ENCODE results near the gene AHI1.

AHI1 gene

GRCh38 chr6:135497412-135498184 lies at the start of gene AHI1 (continued):
- TF ChIP-seq, protein P1, sequence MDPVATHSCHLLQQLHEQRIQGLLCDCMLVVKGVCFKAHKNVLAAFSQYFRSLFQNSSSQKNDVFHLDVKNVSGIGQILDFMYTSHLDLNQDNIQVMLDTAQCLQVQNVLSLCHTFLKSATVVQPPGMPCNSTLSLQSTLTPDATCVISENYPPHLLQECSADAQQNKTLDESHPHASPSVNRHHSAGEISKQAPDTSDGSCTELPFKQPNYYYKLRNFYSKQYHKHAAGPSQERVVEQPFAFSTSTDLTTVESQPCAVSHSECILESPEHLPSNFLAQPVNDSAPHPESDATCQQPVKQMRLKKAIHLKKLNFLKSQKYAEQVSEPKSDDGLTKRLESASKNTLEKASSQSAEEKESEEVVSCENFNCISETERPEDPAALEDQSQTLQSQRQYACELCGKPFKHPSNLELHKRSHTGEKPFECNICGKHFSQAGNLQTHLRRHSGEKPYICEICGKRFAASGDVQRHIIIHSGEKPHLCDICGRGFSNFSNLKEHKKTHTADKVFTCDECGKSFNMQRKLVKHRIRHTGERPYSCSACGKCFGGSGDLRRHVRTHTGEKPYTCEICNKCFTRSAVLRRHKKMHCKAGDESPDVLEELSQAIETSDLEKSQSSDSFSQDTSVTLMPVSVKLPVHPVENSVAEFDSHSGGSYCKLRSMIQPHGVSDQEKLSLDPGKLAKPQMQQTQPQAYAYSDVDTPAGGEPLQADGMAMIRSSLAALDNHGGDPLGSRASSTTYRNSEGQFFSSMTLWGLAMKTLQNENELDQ (tag by site-specific recombination; IDR thresholded peaks at IDR 0.05; ENCODE audit: low read depth): no peak
- TF ChIP-seq ZNF768 (tag by site-specific recombination; IDR thresholded peaks at IDR 0.05) (no peak), ZNF404 (tag by site-specific recombination; IDR thresholded peaks at IDR 0.05) (no peak), ZNF391 (tag by site-specific recombination; IDR thresholded peaks at IDR 0.05; ENCODE audit: borderline replicate concordance, low read depth) (no peak), ZNF558 (tag by site-specific recombination; IDR thresholded peaks at IDR 0.05) (no peak), ZNF37A (tag by site-specific recombination; IDR thresholded peaks at IDR 0.05) (no peak), HOXC10 (CRISPR knock-in tag; IDR thresholded peaks at IDR 0.05) (no peak), ZNF2 (tag by site-specific recombination; IDR thresholded peaks at IDR 0.05) (peak; percentile 88), ZNF596 (tag by site-specific recombination; IDR thresholded peaks at IDR 0.05) (no peak), ZFP3 (tag by site-specific recombination; IDR thresholded peaks at IDR 0.05; ENCODE audit: low read depth) (no peak), ZNF423 (tag by site-specific recombination; IDR thresholded peaks at IDR 0.05) (peak; percentile 67; the same call in 1 of the 2 replicates), WT1 (tag by site-specific recombination; IDR thresholded peaks at IDR 0.05) (peak; percentile 51), ZNF354C (tag by site-specific recombination; IDR thresholded peaks at IDR 0.05; ENCODE audit: borderline replicate concordance, low read depth) (no peak), SCRT1 (tag by site-specific recombination; IDR thresholded peaks at IDR 0.05; ENCODE audit: borderline replicate concordance) (no peak), ZNF555 (tag by site-specific recombination; conservative IDR thresholded peaks at IDR 0.05) (no peak), SETDB1 (IDR thresholded peaks at IDR 0.05; ENCODE audit: insufficient read length, low read length) (no peak), KLF7 (tag by site-specific recombination; IDR thresholded peaks at IDR 0.05; ENCODE audit: borderline replicate concordance) (no peak), ZNF658 (tag by site-specific recombination; IDR thresholded peaks at IDR 0.05) (no peak), YY1 (tag by site-specific recombination; IDR thresholded peaks at IDR 0.05) (no peak; the same call in 1 of the 2 replicates), ZNF280C (tag by site-specific recombination; IDR thresholded peaks at IDR 0.05) (no peak), ZNF549 (tag by site-specific recombination; IDR thresholded peaks at IDR 0.05) (no peak), MEIS1 (CRISPR knock-in tag; IDR thresholded peaks at IDR 0.05; ENCODE audit: borderline replicate concordance) (no peak), PRDM4 (tag by site-specific recombination; IDR thresholded peaks at IDR 0.05) (peak; percentile 56; the same call in 1 of the 2 replicates)
- TF ChIP-seq, protein P2, sequence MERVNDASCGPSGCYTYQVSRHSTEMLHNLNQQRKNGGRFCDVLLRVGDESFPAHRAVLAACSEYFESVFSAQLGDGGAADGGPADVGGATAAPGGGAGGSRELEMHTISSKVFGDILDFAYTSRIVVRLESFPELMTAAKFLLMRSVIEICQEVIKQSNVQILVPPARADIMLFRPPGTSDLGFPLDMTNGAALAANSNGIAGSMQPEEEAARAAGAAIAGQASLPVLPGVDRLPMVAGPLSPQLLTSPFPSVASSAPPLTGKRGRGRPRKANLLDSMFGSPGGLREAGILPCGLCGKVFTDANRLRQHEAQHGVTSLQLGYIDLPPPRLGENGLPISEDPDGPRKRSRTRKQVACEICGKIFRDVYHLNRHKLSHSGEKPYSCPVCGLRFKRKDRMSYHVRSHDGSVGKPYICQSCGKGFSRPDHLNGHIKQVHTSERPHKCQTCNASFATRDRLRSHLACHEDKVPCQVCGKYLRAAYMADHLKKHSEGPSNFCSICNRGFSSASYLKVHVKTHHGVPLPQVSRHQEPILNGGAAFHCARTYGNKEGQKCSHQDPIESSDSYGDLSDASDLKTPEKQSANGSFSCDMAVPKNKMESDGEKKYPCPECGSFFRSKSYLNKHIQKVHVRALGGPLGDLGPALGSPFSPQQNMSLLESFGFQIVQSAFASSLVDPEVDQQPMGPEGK (tag by site-specific recombination; IDR thresholded peaks at IDR 0.05): peak; percentile 97
- TF ChIP-seq, protein P3, sequence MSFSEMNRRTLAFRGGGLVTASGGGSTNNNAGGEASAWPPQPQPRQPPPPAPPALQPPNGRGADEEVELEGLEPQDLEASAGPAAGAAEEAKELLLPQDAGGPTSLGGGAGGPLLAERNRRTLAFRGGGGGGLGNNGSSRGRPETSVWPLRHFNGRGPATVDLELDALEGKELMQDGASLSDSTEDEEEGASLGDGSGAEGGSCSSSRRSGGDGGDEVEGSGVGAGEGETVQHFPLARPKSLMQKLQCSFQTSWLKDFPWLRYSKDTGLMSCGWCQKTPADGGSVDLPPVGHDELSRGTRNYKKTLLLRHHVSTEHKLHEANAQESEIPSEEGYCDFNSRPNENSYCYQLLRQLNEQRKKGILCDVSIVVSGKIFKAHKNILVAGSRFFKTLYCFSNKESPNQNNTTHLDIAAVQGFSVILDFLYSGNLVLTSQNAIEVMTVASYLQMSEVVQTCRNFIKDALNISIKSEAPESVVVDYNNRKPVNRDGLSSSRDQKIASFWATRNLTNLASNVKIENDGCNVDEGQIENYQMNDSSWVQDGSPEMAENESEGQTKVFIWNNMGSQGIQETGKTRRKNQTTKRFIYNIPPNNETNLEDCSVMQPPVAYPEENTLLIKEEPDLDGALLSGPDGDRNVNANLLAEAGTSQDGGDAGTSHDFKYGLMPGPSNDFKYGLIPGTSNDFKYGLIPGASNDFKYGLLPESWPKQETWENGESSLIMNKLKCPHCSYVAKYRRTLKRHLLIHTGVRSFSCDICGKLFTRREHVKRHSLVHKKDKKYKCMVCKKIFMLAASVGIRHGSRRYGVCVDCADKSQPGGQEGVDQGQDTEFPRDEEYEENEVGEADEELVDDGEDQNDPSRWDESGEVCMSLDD (tag by site-specific recombination; IDR thresholded peaks at IDR 0.05): peak; percentile 53; the same call in 1 of the 2 replicates
- TF ChIP-seq, protein P4, sequence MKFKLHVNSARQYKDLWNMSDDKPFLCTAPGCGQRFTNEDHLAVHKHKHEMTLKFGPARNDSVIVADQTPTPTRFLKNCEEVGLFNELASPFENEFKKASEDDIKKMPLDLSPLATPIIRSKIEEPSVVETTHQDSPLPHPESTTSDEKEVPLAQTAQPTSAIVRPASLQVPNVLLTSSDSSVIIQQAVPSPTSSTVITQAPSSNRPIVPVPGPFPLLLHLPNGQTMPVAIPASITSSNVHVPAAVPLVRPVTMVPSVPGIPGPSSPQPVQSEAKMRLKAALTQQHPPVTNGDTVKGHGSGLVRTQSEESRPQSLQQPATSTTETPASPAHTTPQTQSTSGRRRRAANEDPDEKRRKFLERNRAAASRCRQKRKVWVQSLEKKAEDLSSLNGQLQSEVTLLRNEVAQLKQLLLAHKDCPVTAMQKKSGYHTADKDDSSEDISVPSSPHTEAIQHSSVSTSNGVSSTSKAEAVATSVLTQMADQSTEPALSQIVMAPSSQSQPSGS (tag by site-specific recombination; IDR thresholded peaks at IDR 0.05; ENCODE audit: low read depth): peak; percentile 91

All from HEK293 (cell line).